ENCODE results near the gene STXBP5.
"Not testable (repeated sequence)": the region's sequence is repeated elsewhere in the genome, so short reads cannot be mapped to it uniquely, and the experiment has no call there.

The STXBP5 gene

GRCh38 chr6:147304016-147304415 lies 99.8 kb downstream of the STXBP5 start:
- DNase-seq = no peak

GRCh38 chr6:147310521-147310920 lies 106.3 kb downstream of the STXBP5 start:
- no peak for DNase-seq

- no peak for DNase-seq
Observed at GRCh38 chr6:147311218-147311617, 107.0 kb downstream of the STXBP5 start.

GRCh38 chr6:147321260-147321659 lies 117.0 kb downstream of the STXBP5 start:
- DNase-seq = no peak

GRCh38 chr6:147322299-147323162 lies 118.3 kb downstream of the STXBP5 start:
- no peak for DNase-seq

- DNase-seq = no peak
Observed at GRCh38 chr6:147325557-147325956, 121.3 kb downstream of the STXBP5 start.

GRCh38 chr6:147331401-147331800 lies 127.2 kb downstream of the STXBP5 start:
- DNase-seq = no peak

GRCh38 chr6:147337921-147338320 lies 133.7 kb downstream of the STXBP5 start:
- DNase-seq = no peak

- no peak for DNase-seq
Observed at GRCh38 chr6:147341486-147341885, 137.3 kb downstream of the STXBP5 start.

GRCh38 chr6:147345902-147346301 lies 141.7 kb downstream of the STXBP5 start:
- DNase-seq = no peak

- DNase-seq = no peak
Observed at GRCh38 chr6:147347179-147347881, 143.1 kb downstream of the STXBP5 start.

- no peak for DNase-seq
Observed at GRCh38 chr6:147347882-147348575, 143.8 kb downstream of the STXBP5 start.

GRCh38 chr6:147361311-147361981 lies 157.2 kb downstream of the STXBP5 start:
- DNase-seq = no peak

GRCh38 chr6:147366290-147366689 lies 162.1 kb downstream of the STXBP5 start:
- DNase-seq = no peak

- DNase-seq = no peak
Observed at GRCh38 chr6:147371325-147371724, 167.1 kb downstream of the STXBP5 start.

GRCh38 chr6:147372806-147373205 lies 168.6 kb downstream of the STXBP5 start:
- DNase-seq = no peak

GRCh38 chr6:147378819-147379218 lies 174.6 kb downstream of the STXBP5 start:
- no peak for DNase-seq

- not testable (repeated sequence) for DNase-seq
Observed at GRCh38 chr6:147380841-147381240, 176.6 kb downstream of the STXBP5 start.

GRCh38 chr6:147381712-147382111 lies 177.5 kb downstream of the STXBP5 start:
- no peak for DNase-seq

- no peak for DNase-seq
Observed at GRCh38 chr6:147382945-147383554, 178.8 kb downstream of the STXBP5 start.

GRCh38 chr6:147384029-147384428 lies 179.8 kb downstream of the STXBP5 start:
- DNase-seq = no peak
